ENCODE results near the gene SEMA6B. TPM values are rescaled to one million over a fixed set of nuclear protein-coding genes. Genes with fewer than 3 reads are reported as not detected.

The SEMA6B gene
- total RNA-seq, 2 experiments from 2014 or later, result not detected

DNA sequence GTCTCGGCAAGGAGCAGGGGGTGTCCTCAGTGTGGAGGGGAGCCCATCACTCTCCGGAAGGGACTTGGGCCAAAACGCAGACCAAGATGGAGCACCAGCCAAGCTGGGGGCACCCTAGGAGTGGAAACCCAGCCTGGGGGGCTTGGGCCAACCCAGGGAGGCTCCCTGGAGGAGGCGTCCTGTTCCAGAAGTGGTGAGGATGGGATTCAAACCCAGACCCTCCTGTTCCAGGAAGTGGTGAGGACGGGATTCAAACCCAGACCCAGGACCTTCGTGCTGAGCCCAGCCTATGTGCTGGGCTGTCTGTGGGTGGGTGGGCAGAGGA is 40.4 kb downstream of the SEMA6B start:
- ChIA-PET CTCF (no interaction called here), POLR2A (no interaction called here)

- CTCF ChIA-PET, result no interaction called here
- POLR2A ChIA-PET, result no interaction called here
Measured at GRCh38 chr19:4518345-4519171, 40.9 kb downstream of the SEMA6B start, which contains the start of gene PLIN4. TSS of gene PLIN4 (minus strand) at chr19:4518486. CDS start at chr19:4518272, 214 bp downstream.

GRCh38 chr19:4517451-4518057 is 41.9 kb downstream of the SEMA6B start:
- ChIA-PET CTCF (interaction anchor here (0.6 kb wide), 1 partner anchor 200 kb away, joined by 3 read pairs; no protein-coding TSS in a partner anchor), POLR2A (no interaction called here)

DNA sequence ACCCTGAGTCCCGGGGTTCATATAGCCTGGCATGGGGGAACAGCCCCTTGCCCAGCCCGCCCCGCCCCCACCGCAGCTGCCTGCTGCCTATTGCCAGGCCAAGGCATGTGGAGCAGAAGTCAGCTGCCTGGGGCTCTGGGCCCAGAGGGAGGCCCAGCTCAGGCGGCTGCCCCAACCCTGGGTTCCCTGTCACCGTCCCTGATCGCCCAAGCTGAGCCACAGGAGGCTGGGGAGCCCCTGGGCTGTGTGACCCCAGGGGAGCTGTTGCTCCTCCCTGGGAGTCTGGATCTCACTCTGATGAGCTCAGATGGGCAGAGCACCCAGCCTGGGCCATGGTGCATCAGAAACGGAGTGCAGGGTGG is 42.6 kb downstream of the SEMA6B start:
- ChIA-PET POLR2A (no interaction called here), CTCF (interaction anchor here (0.6 kb wide), 1 partner anchor 201 kb away, joined by 3 read pairs; no protein-coding TSS in a partner anchor)

DNA sequence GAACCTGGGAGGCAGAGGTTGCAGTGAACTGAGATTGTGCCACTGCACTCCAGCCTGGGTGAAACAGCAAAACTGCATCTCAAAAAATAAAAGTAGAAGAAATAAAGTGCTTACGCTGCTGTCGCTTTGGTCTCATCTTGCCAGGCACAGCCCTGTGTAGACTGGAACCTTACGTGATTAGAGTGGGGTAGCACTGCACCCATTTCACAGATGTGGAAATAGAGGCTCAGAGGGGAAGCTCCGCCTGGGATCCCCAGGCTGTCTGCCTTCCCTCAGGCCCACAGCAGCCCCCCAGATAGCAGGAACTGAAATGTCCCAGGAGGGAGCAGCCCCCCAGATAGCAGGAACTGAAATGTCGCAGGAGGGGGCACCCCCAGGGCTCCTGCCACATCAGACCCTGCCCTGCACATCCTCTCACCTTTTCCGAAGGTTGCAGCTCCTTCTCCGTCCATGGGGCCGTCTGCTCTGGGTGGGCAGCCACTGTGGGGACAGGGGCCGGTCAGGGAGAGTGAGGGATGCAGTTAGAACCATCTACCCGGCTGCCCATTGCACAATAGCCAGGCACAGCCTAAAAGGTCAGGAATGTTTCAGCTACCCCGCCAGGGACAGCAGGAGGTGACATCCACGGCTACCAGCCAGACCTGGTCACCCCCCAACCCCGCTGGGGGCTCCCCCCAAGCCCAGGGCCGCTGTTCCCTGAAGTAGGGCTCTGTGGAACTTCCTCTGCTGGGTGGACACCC is 43.1 kb downstream of the SEMA6B start:
- CTCF ChIA-PET, result no interaction called here
- POLR2A ChIA-PET, result no interaction called here

GRCh38 chr19:4515732-4516131 is 43.8 kb downstream of the SEMA6B start:
- CTCF ChIA-PET, result no interaction called here
- POLR2A ChIA-PET, result no interaction called here

- ChIA-PET CTCF (no interaction called here), POLR2A (no interaction called here)
Measured at GRCh38 chr19:4513248-4513647, 46.2 kb downstream of the SEMA6B start.

DNA sequence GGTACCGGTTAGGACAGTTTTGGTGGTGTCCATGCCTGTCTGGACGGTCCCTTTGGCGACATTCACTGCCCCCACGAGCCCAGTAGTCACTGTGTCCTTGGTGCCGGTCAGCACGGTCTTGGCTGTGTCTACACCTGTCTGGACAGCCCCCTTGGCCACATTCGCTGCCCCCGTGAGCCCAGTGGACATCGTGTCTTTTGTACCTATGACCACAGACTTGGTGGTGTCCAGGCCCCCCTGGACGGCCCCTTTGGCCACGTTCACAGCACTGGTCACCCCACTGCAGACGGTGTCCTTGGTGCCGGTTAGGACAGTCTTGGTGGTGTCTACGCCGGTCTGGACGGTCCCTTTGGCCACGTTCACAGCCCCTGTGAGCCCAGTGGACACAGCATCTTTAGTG is 47.4 kb downstream of the SEMA6B start:
- ChIA-PET POLR2A (no interaction called here), CTCF (no interaction called here)

- ChIA-PET CTCF (no interaction called here), POLR2A (no interaction called here)
Measured at GRCh38 chr19:4511300-4512054, 48.0 kb downstream of the SEMA6B start.

GRCh38 chr19:4510435-4511255 is 48.8 kb downstream of the SEMA6B start:
- POLR2A ChIA-PET, result no interaction called here
- CTCF ChIA-PET, result interaction anchor here (1.2 kb wide), 1 partner anchor 13 kb away, joined by 3 read pairs; no protein-coding TSS in a partner anchor

- ChIA-PET POLR2A (no interaction called here), CTCF (no interaction called here)
Measured at GRCh38 chr19:4508698-4509097, 50.8 kb downstream of the SEMA6B start.

- ChIA-PET POLR2A (interaction anchor here (0.6 kb wide), 1 partner anchor 254 kb away, joined by 3 read pairs; no protein-coding TSS in a partner anchor), CTCF (no interaction called here)
Measured at GRCh38 chr19:4507804-4508203, 51.7 kb downstream of the SEMA6B start.

DNA sequence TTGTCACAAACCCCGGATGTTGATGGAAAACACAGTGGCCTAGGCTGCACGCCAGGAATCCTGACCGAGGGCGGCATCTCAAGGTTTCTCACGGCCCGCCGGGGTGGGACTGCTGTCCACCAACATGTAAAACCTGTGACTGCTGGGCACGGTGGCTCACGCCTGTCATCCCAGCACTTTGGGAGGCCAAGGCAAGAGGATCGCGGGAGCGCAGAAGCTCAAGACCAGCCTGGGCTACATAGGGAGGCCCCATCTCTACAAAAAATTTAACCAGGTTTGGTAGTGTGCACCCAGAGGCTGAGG is 52.4 kb downstream of the SEMA6B start:
- ChIA-PET CTCF (no interaction called here), POLR2A (no interaction called here)

GRCh38 chr19:4506449-4507149 is 52.9 kb downstream of the SEMA6B start:
- ChIA-PET POLR2A (no interaction called here), CTCF (no interaction called here)

- CTCF ChIA-PET, result no interaction called here
- POLR2A ChIA-PET, result no interaction called here
Measured at GRCh38 chr19:4505570-4506448, 53.7 kb downstream of the SEMA6B start.

DNA sequence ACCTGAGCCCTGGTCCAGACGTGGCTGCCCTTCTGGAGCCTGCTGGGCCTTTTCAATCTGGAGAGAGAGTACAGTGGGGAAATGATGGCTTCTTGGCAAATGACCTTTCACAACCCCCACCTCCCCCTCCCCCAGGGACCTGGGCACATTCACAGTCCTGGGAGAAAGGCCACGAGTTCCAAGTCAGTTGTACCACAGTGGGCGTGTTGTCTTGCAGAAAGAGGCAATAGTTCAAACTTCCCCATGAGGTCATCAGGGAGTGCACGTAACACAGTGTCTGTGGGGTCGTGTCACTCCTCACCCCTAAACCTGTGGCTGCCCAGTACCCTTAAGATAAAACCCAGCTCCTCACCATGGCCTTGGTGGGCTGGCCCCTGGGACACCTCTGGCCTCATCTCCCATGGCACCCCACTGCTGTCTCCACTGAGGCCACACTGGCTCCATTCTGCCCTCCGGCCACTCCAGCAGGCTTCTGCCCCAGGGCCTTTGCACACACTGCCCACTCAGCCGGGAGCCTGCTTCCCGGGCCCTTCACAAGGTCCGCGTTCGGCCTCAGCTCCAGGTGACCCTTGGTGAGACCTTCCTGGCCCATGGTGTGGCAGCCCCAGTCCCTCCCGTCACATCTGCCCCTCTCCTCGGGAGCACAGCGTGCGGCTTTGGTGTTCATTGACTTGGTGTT is 54.5 kb downstream of the SEMA6B start:
- POLR2A ChIA-PET, result interaction anchor here (0.6 kb wide), 1 partner anchor 26 kb away, joined by 4 read pairs; no protein-coding TSS in a partner anchor
- CTCF ChIA-PET, result no interaction called here

DNA sequence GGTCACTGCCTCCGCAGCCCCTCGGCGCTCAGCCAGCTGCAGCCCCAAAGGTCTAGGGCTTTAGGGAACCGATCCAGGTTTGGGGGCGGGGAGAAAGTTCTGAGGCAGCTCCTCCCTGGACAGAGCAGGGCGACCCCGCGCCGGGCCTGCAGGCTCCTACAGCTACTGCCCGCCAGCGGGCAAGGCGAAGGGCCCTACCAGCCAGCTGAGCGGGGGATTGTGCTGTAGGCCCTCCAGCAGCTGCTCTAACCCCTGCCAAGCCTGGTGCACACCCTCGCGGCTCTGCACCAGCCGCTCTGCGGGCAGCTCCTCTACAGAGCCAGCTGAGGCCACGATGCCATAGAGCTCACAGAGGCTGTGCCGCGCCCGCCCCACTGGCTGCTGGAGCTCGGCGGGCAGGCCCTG is 55.2 kb downstream of the SEMA6B start:
- POLR2A ChIA-PET, result no interaction called here
- CTCF ChIA-PET, result no interaction called here

- ChIA-PET CTCF (interaction anchor here (0.6 kb wide), 1 partner anchor 1371 kb away, joined by 4 read pairs; no protein-coding TSS in a partner anchor), POLR2A (no interaction called here)
Measured at GRCh38 chr19:4503825-4504170, 55.7 kb downstream of the SEMA6B start.

All from activated CD8-positive, alpha-beta memory T cell treated with anti-CD3 and anti-CD28 coated beads for 36 hours (primary cell).